Urinary bladder (tissue), 4 donors: ENCODE data around the gene DISC1. TPM values are rescaled to one million over a fixed set of nuclear protein-coding genes. Genes with fewer than 3 reads are reported as not detected.

ENCODE experiments used
- DNase-seq: peaks from one replicate; pipeline ENCODE4 v3.0.0-alpha.2; 2015; ENCODE audit errors: extremely low spot score
- H3K27ac ChIP-seq: one replicate; pipeline ENCODE4 v1.5.1; 2013; ENCODE audit warnings: low read depth, mild to moderate bottlenecking, moderate library complexity
- H3K36me3 ChIP-seq: one replicate; pipeline ENCODE4 v1.6.1; 2013; ENCODE audit warnings: mild to moderate bottlenecking, moderate library complexity; ENCODE audit not compliant: insufficient read depth
- H3K4me1 ChIP-seq: one replicate; pipeline ENCODE4 v1.6.1; 2013; ENCODE audit warnings: mild to moderate bottlenecking, moderate library complexity; ENCODE audit not compliant: insufficient read depth
- H3K4me3 ChIP-seq: one replicate; pipeline ENCODE4 v1.5.1; 2013; ENCODE audit warnings: low read depth, low read length
- WGBS: extraction: QIAGEN DNeasy Blood & Tissue Kit; methylation state at CpG from one replicate; pipeline ENCODE4 v1.1.7; 2013; 5-methylcytosine and 5-hydroxymethylcytosine counted together
- polyA plus RNA-seq: library from polyadenylated mRNA; stranded (reverse); fragments of 200-250 nt; gene quantifications from one replicate; pipeline ENCODE4 v1.2.3, GENCODE V29; 2013
- total RNA-seq: library from RNA; depleted of rRNA; stranded (reverse); fragments of >200 nt; gene quantifications from one replicate; pipeline ENCODE4 v1.2.3, GENCODE V29; 2014
- donor health status: healthy with polysubstance abuse.
- donor health status: healthy.

Gene DISC1
- total and polyA plus RNA-seq, 2 donors = 1.6 to 32.0 TPM

DNA sequence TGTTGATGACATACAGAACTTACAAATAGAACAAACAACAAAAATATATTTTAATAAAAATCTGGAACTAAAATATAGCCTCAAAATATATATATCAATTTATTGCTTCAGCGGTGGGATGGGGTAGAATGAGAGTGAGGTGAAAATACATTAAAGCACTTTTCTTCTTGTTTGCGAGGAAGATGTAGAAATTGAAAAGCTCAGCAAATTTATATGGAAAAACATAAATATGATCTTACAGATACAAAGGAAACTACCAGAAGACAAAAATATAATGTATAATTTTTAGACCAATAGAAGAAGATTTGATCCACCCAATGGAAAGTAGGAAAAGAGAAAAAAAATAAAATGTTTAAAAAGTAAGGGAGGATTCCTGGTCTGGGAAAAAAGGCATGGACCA is 372.2 kb downstream of the DISC1 start:
- DNase-seq = no peak
- Histone ChIP-seq H3K27ac (no peak overlapping the region), H3K36me3 (no peaks in the 10 kb centered on the region), H3K4me1 (no peaks in the 10 kb centered on the region), H3K4me3 (no peak overlapping the region)
- 73% methylated on average over 2 of the region's 2 CpGs for WGBS

DNA sequence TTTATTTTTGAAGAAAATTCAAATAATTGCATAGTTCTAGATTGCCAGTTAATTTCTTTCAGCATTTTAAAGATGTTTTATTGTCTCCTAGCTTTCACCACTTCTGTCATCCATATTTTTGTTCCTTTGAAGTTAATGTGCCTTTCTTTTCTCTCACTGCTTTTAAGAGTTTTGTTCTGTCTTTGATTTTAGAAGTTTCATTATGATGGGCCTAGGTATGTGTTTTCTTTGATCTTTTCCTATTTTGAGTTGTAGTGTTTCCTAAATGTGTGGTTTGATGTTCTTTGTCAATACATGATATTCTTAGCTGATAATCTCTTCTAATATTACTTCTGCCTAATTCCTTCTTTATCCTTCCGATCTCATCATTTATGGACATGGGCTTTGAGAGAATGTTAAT is 378.7 kb downstream of the DISC1 start:
- H3K36me3 ChIP-seq = no peaks in the 10 kb centered on the region
- DNase-seq = no peak
- no peak overlapping the region for H3K4me3 ChIP-seq
- H3K4me1 ChIP-seq = no peaks in the 10 kb centered on the region
- no peak overlapping the region for H3K27ac ChIP-seq
- 98% methylated on average over 1 of the region's 1 CpG for WGBS

DNA sequence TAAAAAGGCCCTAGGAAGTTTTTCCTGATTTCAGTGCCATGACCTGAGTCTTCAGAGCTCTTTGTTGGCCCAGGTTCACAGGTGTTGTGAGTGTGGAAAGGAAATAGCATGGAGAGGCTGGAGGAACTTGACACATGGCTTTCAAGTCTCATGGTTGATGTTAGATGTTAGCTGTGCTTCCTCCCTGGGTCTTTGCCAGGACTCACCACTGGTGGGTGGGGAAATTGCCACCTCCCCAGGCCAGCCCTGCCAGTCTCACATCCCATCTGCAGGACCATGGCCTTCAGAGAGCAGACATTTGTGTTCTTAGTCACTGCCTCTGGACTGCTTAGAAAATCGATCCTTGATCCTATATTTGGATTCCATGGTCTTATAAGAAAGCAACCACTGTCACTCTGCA is 383.2 kb downstream of the DISC1 start:
- no peak overlapping the region for H3K4me3 ChIP-seq
- DNase-seq = no peak

DNA sequence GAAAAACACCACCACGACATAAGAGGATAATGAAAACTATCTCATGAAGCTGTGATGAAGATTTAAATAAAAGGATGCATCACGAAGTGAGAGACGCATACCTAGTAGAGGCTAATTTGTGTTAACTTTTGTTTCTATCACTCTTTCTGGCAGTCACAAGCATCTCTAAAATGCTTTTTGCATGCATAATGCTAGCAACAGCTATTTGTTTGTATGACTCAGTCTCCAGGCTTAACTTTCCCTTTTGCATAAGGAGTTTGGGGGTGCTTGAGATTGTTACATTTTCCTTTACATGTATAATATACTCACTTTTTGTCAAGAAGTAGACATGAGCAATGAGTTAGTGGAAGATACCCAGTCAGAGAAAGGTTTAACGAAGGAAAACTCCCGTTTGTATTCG is 385.4 kb downstream of the DISC1 start:
- WGBS = 86% methylated on average over 6 of the region's 6 CpGs
- H3K27ac ChIP-seq = no peak overlapping the region
- DNase-seq = no peak
- peaks cover 6% of the 10 kb centered on the region for H3K4me1 ChIP-seq
- H3K36me3 ChIP-seq = no peaks in the 10 kb centered on the region
- H3K4me3 ChIP-seq = no peak overlapping the region

More for the DNA sequence above, 383.2 kb downstream of the DISC1 start:
- peaks cover 3% of the 10 kb centered on the region for H3K4me1 ChIP-seq
- H3K27ac ChIP-seq = no peak overlapping the region
- no peaks in the 10 kb centered on the region for H3K36me3 ChIP-seq
- WGBS = 84% methylated on average over 1 of the region's 1 CpG

DNA sequence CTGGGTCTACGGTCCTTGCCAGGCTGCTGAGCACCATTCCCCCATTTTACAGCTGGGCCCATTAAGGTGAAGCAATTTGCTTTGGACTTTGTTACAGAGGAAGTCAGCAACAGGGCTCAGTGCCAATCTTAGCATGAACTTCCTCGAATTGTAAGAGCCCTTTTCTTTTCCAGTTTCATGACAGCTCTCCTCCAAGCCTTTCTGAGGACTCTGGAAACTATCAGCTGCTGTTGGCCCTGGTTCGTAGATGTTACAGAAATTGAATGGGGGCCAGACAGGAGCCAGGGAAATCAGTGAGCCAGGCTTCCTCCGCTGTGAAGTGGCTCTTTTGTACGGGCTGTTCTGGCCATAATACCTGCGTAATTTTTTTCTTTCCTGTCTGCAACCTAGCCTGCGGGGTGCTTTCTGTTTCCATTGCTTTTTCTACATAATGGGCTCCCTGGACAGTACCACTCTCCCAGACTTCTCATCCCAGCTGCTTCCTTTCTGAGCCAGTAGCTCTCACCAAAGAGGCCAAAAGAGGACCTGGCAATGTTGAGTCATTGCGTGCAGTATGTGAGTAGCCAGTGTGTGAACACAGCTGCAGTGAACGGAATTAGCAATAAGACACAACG is 386.3 kb downstream of the DISC1 start:
- H3K27ac ChIP-seq = no peak overlapping the region
- no peaks in the 10 kb centered on the region for H3K36me3 ChIP-seq
- DNase-seq = peak; percentile 17
- H3K4me3 ChIP-seq = no peak overlapping the region
- H3K4me1 ChIP-seq = peaks cover 6% of the 10 kb centered on the region
- WGBS = 26% methylated on average over 10 of the region's 10 CpGs

DNA sequence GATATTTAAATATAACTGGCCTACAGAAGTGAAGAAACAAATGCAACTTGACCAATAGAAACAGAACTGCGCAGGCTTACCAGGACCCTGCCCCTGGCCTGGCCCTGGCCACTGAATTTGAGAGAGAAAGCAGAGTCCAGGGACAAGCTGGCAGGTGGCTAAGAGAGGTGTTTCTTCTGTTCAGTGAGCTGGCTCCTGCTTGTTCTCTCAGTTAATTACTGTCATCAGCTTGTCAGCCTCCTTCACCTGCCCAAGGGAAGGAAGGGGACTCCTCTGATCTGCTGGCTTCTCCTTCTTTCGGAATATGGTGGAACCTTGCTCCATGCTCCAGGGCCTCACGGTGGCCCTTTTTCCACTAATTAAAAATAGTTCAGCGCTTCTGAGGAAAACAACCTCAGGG is 388.4 kb downstream of the DISC1 start:
- 98% methylated on average over 4 of the region's 4 CpGs for WGBS
- peaks cover 6% of the 10 kb centered on the region for H3K4me1 ChIP-seq
- no peak for DNase-seq
- H3K4me3 ChIP-seq = no peak overlapping the region
- no peaks in the 10 kb centered on the region for H3K36me3 ChIP-seq
- H3K27ac ChIP-seq = no peak overlapping the region

DNA sequence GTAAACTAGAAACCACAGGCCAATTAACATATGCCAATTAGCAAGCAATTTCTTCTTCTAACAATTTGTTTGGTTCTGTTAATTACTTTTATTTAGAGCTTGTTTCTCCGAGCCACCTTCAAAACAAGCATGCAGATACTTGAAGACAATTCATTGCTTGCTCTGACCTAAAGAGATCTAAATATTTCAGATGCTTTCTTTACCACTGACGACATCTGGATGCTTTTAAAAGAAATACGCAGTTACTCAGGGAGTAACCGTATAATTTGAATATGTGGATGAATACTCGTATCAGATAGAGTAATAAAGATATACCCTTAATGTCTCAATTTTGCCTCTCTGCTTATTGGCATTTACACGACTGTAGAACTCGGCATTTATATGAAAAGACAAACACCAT is 390.0 kb downstream of the DISC1 start:
- peaks cover 6% of the 10 kb centered on the region for H3K4me1 ChIP-seq
- 64% methylated on average over 7 of the region's 7 CpGs for WGBS
- no peak overlapping the region for H3K4me3 ChIP-seq
- DNase-seq = no peak
- H3K36me3 ChIP-seq = no peaks in the 10 kb centered on the region
- no peak overlapping the region for H3K27ac ChIP-seq

DNA sequence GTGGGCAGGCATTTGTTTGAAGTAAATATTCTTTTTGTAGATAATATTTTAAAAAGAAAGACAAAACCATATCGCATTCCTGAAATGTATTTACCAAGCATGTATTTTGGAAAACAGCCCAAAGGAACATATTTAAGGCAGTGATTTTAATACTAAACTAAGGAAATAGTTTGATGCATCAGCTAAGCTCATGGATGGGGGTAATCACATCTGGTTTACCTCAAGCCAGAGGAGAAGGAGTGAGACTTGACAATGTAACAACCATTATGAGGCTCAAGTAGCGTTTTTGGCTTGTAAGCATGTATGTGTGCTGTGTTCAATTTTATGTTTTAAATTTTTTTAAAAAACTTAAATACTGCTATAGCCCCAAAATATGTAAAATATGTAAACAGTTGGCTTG is 390.5 kb downstream of the DISC1 start:
- Histone ChIP-seq H3K36me3 (no peaks in the 10 kb centered on the region), H3K4me3 (no peak overlapping the region), H3K4me1 (peaks cover 6% of the 10 kb centered on the region), H3K27ac (no peak overlapping the region)
- WGBS = 68% methylated on average over 2 of the region's 2 CpGs
- no peak for DNase-seq

DNA sequence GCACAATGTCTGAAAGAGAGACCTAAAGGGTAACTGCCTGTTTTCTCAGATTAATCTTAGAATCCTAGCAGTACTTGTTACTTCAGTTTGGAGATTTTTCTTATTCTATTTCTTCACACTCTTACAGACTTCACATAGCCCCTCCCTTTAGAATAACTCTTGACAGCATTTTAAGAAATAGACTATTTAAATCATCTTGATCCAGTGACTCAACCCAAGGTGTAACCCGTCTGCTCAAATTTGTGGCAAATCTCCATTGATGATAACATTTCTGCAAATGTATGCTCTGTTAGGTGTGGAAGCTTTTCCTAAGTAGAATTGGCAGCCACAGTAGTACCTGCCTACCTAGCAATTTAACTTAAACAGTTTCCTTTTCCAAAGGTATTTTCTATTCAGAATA is 391.2 kb downstream of the DISC1 start:
- Histone ChIP-seq H3K27ac (no peak overlapping the region), H3K4me3 (no peak overlapping the region), H3K36me3 (no peaks in the 10 kb centered on the region), H3K4me1 (peaks cover 3% of the 10 kb centered on the region)
- DNase-seq = no peak
- WGBS = 81% methylated on average over 1 of the region's 1 CpG

DNA sequence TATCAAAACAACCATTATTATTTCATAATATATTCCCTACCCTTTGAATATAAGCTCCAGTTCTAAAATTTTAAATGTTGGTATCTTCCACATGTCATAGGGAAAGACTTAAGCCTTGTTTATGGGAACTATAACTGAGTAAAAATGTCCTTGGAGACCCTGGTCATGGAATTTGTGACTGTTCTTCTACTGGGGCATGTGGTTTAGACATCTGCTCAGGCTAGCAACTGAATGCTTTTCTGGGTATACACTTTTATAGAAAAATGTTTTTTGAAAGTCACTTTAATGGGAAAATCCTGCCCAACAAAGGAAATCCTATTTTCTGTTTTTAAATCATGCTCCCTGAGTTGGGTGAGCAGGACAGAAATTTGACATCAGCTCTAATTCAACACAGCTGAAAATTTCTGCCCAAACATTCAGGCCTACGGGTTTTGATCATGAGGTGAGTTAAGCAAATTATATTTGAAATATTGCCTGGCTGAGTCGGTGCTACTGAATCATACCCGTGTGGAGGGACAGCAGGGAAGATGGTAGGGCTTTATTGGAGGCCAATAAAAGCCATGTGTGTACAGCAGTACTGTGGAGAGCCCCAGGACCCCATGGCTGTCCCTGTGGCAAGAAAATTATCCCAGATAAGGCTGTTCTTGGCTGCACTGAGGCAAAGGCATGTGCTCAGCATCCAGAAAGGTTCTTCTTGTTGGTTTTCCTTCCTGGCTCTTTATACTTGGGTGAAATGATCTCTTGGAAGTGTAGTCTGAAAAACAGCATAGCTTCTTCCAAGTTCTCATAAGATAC is 391.8 kb downstream of the DISC1 start:
- H3K4me1 ChIP-seq = peaks cover 3% of the 10 kb centered on the region
- H3K36me3 ChIP-seq = no peaks in the 10 kb centered on the region
- H3K27ac ChIP-seq = no peak overlapping the region
- H3K4me3 ChIP-seq = no peak overlapping the region
- DNase-seq = no peak
- 73% methylated on average over 3 of the region's 3 CpGs for WGBS

DNA sequence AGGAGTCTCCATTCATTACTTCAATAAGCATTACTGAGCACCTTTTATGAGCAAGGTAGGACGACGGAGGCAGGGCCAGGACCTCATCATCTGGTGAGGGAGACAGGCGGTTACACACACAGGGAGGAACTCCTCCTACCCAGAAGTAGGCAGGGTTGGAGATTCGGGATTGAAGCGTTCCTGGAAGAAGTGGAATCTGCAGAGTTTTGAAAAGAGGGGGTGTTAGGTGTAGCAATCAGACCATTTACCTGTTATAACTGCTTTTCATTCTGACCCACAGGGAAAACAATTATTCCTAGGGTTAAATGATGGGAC is 392.4 kb downstream of the DISC1 start:
- no peak for DNase-seq
- no peak overlapping the region for H3K4me3 ChIP-seq
- peaks cover 3% of the 10 kb centered on the region for H3K4me1 ChIP-seq
- no peak overlapping the region for H3K27ac ChIP-seq
- no peaks in the 10 kb centered on the region for H3K36me3 ChIP-seq
- 90% methylated on average over 5 of the region's 5 CpGs for WGBS

DNA sequence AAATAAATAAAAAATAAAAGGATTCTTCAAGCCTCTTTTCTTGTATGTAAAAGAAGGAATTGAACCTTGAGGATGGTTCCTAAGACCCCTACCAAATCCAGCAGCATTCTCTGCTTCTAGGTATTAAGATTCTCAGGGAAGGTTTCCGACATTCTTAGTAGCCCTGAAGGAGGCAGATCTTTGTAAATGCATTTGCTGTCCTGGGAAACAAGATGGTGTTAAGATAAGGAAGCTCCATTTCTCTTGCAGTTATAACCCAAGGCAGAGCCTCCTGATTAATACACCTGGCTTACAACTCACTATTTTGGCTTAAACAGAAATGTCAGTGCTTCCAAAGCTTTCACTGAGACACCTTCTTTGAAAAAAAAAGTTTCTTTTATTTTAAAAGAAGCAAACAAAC is 393.8 kb downstream of the DISC1 start:
- no peaks in the 10 kb centered on the region for H3K36me3 ChIP-seq
- no peak overlapping the region for H3K4me3 ChIP-seq
- DNase-seq = no peak
- WGBS = 97% methylated on average over 1 of the region's 1 CpG
- H3K27ac ChIP-seq = no peak overlapping the region
- H3K4me1 ChIP-seq = peaks cover 3% of the 10 kb centered on the region

DNA sequence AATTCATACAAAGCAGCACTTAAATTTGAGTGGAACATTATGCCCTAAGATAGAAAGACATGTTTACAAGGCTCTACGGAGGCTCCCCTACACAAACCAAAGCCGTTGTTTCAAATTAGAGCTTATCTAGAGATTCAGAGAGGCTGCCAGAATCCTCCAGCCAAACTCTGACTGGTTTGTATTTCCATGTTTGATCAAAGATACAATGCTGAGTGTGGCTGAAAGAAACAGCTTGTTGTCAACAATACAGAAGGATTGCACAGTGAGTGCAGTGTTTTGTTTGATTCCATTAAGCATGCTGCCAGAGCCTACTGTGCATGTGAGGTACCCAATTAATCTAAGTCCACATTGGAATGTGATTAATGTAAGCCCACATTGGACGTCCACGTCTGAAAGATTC is 402.7 kb downstream of the DISC1 start:
- H3K36me3 ChIP-seq = no peaks in the 10 kb centered on the region
- H3K4me3 ChIP-seq = no peak overlapping the region
- peak; percentile 20 for DNase-seq
- no peaks in the 10 kb centered on the region for H3K4me1 ChIP-seq
- WGBS = 33% methylated on average over 4 of the region's 4 CpGs
- H3K27ac ChIP-seq = no peak overlapping the region

DNA sequence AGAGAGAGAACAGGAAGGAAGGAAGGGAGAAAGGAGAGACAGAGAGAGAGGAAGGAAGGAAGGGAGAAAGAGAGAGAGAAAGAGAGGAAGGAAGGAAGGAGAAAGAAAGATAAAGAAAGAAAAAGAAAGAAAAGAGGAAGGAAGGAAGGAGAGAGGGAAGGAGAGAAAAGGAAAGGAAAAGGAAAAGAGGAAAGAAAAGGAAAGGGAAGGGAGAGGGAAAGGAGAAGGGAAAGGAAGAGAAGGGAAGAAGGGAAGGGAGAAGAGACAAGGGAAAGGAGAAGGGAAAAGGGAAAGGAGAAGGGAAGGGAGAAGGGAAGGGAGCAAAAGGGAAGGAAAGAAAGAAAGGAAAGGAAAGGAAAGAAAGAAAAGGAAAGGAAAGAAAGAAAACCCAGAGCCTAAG is 404.6 kb downstream of the DISC1 start:
- H3K4me3 ChIP-seq = no peak overlapping the region
- H3K27ac ChIP-seq = no peak overlapping the region
- no peaks in the 10 kb centered on the region for H3K4me1 ChIP-seq
- no peaks in the 10 kb centered on the region for H3K36me3 ChIP-seq
- DNase-seq = no peak
